ENCODE measurements around the gene CCR4. TPM values are rescaled to one million over a fixed set of nuclear protein-coding genes. Genes with fewer than 3 reads are reported as not detected.
A peak's percentile ranks its signal among the peaks of the same experiment; 100 is the strongest.
"Not testable (repeated sequence)": the region's sequence is repeated elsewhere in the genome, so short reads cannot be mapped to it uniquely, and the experiment has no call there.

Gene CCR4
- polyA plus RNA-seq, 2 of the 4 experiments (the other 2 are of a cell fraction) = not detected

DNA sequence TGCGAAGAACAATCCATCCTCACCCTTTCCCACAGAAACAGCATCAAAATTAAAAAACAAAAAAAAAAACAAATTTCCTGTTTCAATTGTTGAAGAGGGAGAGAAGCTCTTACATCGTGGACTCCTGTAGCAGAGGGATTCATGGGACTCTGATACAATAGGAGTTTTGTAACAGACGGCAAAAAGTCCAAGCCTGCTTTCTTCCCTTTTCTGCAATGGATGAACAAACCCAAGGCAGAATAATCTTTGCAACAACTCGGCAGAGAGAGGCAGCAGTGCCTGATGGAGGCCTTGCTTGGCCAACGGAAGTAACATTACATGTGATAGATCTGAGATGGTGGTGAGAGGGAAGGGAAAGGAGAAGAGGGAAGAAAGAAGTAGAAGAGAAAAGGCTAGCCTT is 26.9 kb downstream of the CCR4 start:
- no peak for ATAC-seq
- Histone ChIP-seq H3K4me1 (no peaks in the 10 kb centered on the region), H3K4me3 (no peak overlapping the region), H3K9me3 (no peaks in the 10 kb centered on the region), H3K4me2 (no peak overlapping the region), H3K27ac (no peak overlapping the region)
- 62% methylated on average over 5 of the region's 5 CpGs for WGBS (ENCODE audit: missing lambda C conversion rate)
- FAIRE-seq = no peak
- TF ChIP-seq TP53 (CRISPR knock-in tag; IDR thresholded peaks at IDR 0.05) (no peak), SREBF2 (IDR thresholded peaks at IDR 0.05) (no peak), NR3C1 (IDR thresholded peaks at IDR 0.05) (no peak), KDM1A (IDR thresholded peaks at IDR 0.05; ENCODE audit: low read depth) (no peak), RCOR1 (IDR thresholded peaks at IDR 0.05; ENCODE audit: low read depth, low read length) (no peak), BHLHE40 (IDR thresholded peaks at IDR 0.05; ENCODE audit: low read depth, low read length) (no peak), RFX5 (IDR thresholded peaks at IDR 0.05) (no peak), NFE2L2 (conservative IDR thresholded peaks at IDR 0.05; ENCODE audit: low read length) (no peak), PHF8 (IDR thresholded peaks at IDR 0.05; ENCODE audit: borderline replicate concordance, low read depth) (no peak), HOXB13 (CRISPR knock-in tag; IDR thresholded peaks at IDR 0.05; ENCODE audit: low read depth) (no peak)
- TF ChIP-seq, protein P1, sequence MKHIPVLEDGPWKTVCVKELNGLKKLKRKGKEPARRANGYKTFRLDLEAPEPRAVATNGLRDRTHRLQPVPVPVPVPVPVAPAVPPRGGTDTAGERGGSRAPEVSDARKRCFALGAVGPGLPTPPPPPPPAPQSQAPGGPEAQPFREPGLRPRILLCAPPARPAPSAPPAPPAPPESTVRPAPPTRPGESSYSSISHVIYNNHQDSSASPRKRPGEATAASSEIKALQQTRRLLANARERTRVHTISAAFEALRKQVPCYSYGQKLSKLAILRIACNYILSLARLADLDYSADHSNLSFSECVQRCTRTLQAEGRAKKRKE (CRISPR knock-in tag; IDR thresholded peaks at IDR 0.05; ENCODE audit: low read depth) = no peak
- TF ChIP-seq, protein P2, sequence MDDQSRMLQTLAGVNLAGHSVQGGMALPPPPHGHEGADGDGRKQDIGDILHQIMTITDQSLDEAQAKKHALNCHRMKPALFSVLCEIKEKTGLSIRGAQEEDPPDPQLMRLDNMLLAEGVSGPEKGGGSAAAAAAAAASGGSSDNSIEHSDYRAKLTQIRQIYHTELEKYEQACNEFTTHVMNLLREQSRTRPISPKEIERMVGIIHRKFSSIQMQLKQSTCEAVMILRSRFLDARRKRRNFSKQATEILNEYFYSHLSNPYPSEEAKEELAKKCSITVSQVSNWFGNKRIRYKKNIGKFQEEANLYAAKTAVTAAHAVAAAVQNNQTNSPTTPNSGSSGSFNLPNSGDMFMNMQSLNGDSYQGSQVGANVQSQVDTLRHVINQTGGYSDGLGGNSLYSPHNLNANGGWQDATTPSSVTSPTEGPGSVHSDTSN (IDR thresholded peaks at IDR 0.05) = no peak
- TF ChIP-seq, protein P3, sequence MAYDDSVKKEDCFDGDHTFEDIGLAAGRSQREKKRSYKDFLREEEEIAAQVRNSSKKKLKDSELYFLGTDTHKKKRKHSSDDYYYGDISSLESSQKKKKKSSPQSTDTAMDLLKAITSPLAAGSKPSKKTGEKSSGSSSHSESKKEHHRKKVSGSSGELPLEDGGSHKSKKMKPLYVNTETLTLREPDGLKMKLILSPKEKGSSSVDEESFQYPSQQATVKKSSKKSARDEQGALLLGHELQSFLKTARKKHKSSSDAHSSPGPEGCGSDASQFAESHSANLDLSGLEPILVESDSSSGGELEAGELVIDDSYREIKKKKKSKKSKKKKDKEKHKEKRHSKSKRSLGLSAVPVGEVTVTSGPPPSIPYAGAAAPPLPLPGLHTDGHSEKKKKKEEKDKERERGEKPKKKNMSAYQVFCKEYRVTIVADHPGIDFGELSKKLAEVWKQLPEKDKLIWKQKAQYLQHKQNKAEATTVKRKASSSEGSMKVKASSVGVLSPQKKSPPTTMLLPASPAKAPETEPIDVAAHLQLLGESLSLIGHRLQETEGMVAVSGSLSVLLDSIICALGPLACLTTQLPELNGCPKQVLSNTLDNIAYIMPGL (CRISPR knock-in tag; IDR thresholded peaks at IDR 0.05; ENCODE audit: borderline replicate concordance) = no peak
- CTCF ChIA-PET = interaction anchor here (0.6 kb wide), 1 partner anchor 753 kb away, joined by 7 read pairs; no protein-coding TSS in a partner anchor
- POLR2A ChIA-PET = no interaction called here
- no peak for DNase-seq (ENCODE audit: low read depth in 1 of 2, low spot score in 1 of 2)

DNA sequence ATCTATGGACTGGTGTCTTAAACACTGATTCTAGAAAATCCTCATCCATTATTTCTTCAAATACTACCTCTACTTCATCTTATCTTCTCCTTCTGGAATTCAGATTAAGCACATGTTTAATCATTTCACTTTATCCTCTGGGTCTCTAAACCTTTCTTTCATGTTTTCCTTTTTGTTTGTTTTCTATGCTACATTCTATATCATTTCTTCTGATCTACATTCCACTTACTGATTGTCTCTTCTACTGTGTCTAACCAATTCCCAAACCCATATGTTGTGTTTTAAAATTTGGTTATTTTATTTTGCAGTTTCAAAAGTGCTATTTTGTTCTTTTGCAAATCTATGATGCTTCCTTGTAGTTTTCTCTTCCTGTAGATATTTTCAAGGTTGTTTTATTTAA is 31.7 kb downstream of the CCR4 start:
- Histone ChIP-seq H3K4me2 (no peak overlapping the region), H3K4me3 (no peak overlapping the region), H3K9me3 (no peaks in the 10 kb centered on the region), H3K4me1 (no peaks in the 10 kb centered on the region), H3K27ac (no peak overlapping the region)
- CTCF ChIA-PET = interaction anchor here (0.8 kb wide), 1 partner anchor 12 kb away, joined by 3 read pairs; no protein-coding TSS in a partner anchor
- TF ChIP-seq FOSB (CRISPR knock-in tag; IDR thresholded peaks at IDR 0.05) = no peak
- TF ChIP-seq SREBF2 (IDR thresholded peaks at IDR 0.05) = no peak
- TF ChIP-seq, protein P2 (IDR thresholded peaks at IDR 0.05) = no peak
- no peak for TF ChIP-seq MAFK (IDR thresholded peaks at IDR 0.05; ENCODE audit: partially characterized antibody)
- no peak for TF ChIP-seq HDAC2 (IDR thresholded peaks at IDR 0.05)
- TF ChIP-seq CEBPB (IDR thresholded peaks at IDR 0.05) = no peak
- no peak for TF ChIP-seq RFX5 (IDR thresholded peaks at IDR 0.05)
- TF ChIP-seq ZSCAN20 (CRISPR knock-in tag; IDR thresholded peaks at IDR 0.05) = no peak
- TF ChIP-seq EHMT2 (IDR thresholded peaks at IDR 0.05; ENCODE audit: low read depth) = no peak
- no peak for TF ChIP-seq FOSL2 (IDR thresholded peaks at IDR 0.05)
- no peak for TF ChIP-seq FOSL2 (CRISPR knock-in tag; IDR thresholded peaks at IDR 0.05)
- no peak for TF ChIP-seq ZC3H11A (IDR thresholded peaks at IDR 0.05)
- TF ChIP-seq KDM5A (IDR thresholded peaks at IDR 0.05) = no peak
- no peak for TF ChIP-seq EP300 (IDR thresholded peaks at IDR 0.05)
- no peak for TF ChIP-seq ZNF302 (CRISPR knock-in tag; IDR thresholded peaks at IDR 0.05)
- POLR2A ChIA-PET = no interaction called here
- DNase-seq (ENCODE audit: low read depth in 1 of 2, low spot score in 1 of 2) = no peak
- ATAC-seq = no peak
- peak; percentile 54 for FAIRE-seq

DNA sequence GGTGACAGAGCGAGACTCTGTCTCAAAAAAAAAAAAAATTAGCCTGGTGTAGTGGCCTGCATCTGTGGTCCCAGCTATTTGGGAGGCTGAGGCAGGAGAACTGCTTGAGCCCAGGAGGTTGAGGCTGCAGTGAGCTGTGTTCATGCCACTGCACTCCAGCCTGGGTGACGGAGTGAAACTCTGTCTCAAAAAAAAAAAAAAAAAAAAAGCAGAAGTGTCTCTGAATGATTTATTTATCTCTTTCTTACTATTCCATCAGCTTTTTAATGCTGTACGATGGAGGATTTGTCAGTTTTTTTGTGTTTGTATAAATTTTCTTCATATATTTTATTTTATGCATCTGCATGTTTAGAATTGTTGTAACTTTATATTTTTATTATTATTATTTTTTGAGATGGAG is 33.5 kb downstream of the CCR4 start:
- POLR2A ChIA-PET; DNase-seq (ENCODE audit: low read depth in 1 of 2, low spot score in 1 of 2); FAIRE-seq; H3K4me1 ChIP-seq; H3K4me2 ChIP-seq; H3K27ac ChIP-seq; ATAC-seq; H3K4me3 ChIP-seq; H3K9me3 ChIP-seq: not testable (repeated sequence)
- WGBS (ENCODE audit: missing lambda C conversion rate) = 85% methylated on average over 3 of the region's 3 CpGs
- CTCF ChIA-PET = interaction anchor here (0.7 to 1.6 kb wide), 6 partner anchors 11 to 238 kb away, joined by 3 to 5 read pairs (median 4); no protein-coding TSS in a partner anchor
